GM21528 (cell line): ENCODE data around the gene CANX.
"Not testable (repeated sequence)": the region's sequence is repeated elsewhere in the genome, so short reads cannot be mapped to it uniquely, and the experiment has no call there.

Source experiments
- ATAC-seq: cut with Tn5 transposase; IDR thresholded peaks from one replicate; pipeline ENCODE4 v1.9.1; 2021; ENCODE audit warnings: mild to moderate bottlenecking, moderate library complexity; ENCODE audit not compliant: unreplicated experiment, low FRiP score

CANX gene, protein sequence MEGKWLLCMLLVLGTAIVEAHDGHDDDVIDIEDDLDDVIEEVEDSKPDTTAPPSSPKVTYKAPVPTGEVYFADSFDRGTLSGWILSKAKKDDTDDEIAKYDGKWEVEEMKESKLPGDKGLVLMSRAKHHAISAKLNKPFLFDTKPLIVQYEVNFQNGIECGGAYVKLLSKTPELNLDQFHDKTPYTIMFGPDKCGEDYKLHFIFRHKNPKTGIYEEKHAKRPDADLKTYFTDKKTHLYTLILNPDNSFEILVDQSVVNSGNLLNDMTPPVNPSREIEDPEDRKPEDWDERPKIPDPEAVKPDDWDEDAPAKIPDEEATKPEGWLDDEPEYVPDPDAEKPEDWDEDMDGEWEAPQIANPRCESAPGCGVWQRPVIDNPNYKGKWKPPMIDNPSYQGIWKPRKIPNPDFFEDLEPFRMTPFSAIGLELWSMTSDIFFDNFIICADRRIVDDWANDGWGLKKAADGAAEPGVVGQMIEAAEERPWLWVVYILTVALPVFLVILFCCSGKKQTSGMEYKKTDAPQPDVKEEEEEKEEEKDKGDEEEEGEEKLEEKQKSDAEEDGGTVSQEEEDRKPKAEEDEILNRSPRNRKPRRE

DNA sequence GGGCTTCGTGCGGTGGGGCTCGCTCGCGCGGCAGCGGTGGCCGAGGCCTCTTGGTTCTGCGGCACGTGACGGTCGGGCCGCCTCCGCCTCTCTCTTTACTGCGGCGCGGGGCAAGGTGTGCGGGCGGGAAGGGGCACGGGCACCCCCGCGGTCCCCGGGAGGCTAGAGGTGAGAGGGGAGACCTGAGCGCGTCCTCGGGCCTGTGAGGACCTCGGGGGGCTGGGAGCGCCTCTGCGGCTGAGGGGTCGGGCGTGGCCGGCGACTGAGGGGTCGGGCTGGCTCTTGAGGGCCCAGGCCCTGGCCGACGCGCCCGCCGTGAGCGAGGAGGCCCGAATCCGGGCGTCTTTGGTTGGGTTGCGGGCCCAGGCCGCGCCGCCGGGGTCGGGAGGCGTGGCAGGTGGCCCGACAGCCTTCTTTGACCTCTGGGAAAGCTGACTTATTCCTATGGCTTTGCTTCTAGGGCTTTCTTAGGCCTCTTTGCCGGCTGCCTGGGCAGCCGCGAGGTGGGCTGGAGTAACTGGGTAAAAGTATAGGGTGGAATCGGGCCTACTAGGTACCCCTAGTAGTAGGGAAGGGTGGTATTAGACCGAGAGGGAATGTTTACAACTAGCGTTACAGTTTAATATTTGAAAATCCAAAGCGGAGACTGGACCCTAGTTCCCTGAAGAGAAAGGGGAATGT, at the start of gene CANX:
TSS of gene CANX (plus strand) at position 33 of the 681 bp plus-strand sequence. CDS start 6,715 bp downstream, outside the sequence.
- peak; percentile 3 for ATAC-seq

DNA sequence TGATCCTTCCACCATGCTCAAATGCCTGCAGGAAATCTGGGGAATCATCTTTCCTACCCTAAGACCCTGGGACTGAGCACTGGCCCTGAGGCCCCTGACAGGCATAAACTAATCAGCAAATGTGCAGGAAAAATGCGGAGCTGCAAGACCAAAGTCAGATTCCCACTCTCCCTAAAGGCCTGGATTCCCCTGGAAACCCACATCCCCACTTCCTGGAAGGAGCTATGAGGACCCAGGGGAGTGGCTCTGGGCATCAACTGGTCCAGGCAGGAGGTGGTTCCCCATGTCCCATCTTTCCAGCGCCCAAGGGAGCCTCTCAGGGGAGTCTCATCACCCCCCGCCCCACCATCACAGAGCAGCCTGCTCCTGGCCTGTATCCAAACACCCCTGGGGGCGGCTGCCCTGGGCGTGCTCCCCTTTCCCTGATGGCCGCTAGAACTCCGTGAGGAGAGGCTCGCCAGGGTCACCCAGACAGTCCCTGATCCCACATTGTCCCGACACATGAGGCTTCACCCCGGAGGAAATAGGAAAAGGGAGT, 49.5 kb upstream of the CANX start:
- ATAC-seq = not testable (repeated sequence)

DNA sequence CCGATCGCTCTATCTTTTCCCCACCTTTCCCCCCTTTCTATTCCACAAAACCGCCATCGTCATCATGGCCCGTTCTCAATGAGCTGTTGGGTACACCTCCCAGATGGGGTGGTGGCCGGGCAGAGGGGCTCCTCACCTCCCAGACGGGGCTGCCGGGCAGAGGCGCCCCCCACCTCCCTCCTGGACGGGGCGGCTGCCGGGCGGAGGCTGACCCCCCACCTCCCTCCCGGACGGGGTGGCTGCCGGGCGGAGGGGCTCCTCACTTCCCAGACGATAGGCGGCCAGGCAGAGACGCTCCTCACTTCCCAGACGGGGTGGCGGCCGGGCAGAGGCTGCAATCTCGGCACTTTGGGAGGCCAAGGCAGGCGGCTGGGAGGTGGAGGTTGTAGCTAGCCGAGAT, 48.5 kb upstream of the CANX start:
- not testable (repeated sequence) for ATAC-seq

DNA sequence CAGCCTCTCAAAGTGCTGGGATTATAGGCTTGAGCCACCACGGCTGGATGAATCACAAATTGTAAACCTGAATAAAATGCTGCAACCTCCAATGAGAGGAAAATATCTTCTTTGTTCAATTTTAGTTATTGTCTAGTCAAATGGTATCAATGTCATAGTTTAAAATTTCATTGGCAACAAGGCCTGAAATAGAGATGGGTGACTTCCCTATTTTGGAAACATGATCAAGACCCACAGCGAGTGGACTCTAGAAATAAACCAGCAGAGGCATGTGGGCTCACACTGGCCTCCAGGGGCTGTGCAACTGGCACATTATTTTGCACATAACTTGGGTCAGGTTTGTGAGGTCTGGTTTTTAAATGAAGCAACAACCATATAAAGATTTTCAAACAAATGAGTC, 45.6 kb upstream of the CANX start:
- not testable (repeated sequence) for ATAC-seq

DNA sequence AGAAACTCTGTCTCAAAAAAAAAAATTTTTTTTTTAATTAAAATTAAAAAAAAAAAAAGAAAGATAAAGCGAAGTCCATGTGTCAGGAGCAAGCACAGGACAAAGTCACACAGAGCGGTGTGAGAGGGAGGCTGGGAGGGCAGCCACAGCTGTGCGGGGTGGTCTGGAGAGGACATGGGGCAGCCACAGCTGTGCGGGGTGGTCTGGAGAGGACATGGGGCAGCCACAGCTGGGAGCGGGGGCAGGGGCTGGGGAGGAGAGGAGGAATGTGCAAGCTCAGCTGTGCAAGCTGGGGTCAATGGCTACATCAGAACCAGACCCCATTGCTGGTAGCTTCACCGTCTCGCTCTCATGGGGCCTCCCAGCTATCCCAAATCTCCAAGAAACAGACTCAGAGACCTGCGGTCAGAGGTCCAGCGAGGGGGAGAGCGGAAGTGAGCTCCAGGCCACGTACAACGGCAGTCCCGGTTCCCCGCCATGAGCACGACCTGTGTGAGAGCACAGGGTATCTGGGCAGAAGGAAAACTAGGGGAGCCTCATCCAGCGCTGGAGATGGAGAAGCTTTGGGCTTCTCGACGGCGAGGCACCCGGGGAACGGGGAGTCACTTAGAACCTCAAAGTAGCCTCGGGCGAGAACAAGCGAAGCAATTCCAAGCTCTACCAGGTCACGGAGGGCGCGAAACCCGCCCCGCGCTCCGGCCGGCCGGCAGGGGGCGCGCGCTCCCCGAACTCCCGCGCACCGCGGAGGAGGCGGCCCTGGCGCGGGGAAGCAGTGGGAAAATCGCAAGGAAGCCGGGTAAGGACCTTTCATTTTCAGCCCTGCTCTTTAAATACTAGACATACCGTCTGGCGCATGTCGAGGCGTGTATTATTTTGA, 41.2 kb upstream of the CANX start:
- ATAC-seq = peak; percentile 95

DNA sequence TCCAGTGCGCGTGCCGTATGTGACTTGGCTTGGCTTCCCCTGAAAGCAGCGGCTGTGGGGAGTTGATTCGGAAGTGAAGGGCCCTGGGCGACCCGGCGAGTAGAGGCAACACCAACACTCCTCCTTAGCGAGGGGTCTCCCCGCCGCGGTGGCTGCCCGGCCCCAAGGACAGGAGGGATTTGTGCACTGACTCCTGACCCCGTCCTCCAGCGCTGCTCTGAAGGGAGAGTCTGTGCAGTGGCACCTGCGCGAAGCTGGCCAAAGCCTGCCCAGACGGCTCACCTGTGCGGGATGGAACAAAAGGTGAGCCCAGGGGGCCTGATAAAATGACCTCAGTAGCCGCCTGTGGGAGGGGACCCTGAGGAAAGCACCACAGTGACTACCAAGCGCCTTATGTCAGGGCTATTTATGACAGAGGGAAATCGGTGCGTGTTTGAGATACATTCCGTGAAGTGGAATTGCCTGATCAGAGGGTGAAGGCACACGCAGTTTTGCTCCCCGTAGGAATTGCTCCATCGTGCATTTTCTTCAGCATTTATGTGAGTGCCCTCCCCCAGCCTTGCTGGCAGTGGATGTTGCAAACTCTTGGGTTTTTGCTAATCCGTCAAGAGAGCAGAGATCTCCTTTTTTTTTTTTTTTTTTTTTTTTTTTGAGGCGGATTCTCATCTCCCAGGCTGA, 40.4 kb upstream of the CANX start:
- peak; percentile 76 for ATAC-seq

DNA sequence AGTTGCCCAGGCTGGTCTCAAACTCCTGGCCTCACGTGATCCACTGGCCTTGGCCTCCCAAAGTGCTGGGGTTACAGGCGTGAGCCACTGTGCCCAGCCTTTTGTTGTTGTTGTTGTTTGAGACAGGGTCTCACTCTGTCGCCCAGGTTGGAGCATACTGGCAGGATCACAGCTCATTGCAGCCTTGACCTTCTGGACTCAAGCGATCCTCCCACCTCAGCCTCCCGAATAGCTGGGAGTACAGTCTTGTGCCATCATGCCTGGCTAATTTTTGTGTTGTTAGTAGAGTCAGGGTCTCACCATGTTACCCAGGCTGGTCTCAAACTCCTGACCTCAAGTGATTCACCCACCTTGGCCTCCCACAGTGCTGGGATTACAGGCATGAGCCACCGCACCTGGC, 37.1 kb upstream of the CANX start:
- not testable (repeated sequence) for ATAC-seq

DNA sequence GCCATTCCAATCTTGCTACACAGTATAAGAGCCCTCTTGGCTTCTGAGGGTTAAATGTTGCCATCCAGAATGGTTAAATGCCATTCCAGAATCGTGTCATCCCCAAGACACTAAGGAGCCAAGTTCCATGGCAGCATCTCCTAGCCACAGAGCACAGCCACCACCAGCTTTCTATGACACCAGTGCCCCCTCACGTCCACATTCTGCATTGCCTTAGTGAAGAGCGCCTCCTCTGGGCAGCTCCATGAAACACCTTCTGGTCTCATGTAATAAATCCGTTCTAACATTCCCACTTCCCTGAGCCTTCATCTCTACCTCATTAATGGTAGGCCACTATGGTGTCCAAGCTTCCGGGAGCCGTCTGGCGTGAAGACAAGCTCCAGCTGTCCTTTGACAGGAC, 30.4 kb upstream of the CANX start:
- ATAC-seq = no peak

DNA sequence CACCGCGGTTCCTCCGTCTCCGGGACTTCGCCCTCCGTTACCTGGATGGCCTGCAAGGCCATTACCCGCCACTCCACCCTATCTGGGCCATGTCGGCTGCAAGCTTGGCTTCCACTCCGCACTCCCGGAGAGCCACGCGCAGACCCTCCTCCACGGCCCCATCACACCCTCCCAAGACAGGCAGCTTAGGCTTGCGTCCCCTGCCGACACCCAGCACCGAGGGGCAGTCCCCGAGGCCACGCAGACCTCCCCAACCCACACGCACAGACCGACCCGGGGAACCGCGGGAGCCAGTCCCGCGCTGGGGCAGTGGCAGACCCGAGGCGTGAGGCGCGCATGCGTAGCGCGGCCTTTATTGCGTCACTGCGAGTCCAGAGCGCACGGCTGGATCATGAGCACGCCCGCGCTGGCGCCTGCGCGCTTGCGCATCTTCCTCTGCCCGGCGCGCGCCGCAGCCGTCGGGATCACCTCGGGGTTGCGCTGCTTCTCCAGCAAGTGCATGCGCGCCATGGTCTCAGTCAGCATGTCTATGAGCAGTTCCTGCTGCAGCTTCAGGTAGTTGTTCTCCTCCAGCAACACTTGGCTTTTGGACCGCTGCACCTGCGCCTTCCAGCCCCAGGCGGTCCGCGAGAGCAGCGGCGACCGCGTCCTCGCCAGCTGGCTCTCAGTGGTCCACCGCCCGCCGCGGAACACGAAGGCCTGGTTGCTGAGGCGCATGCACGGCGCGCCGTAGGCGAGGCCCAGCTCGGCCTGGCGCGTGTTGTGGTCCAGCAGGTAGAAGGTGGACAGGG, 20.3 kb upstream of the CANX start:
- peak; percentile 91 for ATAC-seq

DNA sequence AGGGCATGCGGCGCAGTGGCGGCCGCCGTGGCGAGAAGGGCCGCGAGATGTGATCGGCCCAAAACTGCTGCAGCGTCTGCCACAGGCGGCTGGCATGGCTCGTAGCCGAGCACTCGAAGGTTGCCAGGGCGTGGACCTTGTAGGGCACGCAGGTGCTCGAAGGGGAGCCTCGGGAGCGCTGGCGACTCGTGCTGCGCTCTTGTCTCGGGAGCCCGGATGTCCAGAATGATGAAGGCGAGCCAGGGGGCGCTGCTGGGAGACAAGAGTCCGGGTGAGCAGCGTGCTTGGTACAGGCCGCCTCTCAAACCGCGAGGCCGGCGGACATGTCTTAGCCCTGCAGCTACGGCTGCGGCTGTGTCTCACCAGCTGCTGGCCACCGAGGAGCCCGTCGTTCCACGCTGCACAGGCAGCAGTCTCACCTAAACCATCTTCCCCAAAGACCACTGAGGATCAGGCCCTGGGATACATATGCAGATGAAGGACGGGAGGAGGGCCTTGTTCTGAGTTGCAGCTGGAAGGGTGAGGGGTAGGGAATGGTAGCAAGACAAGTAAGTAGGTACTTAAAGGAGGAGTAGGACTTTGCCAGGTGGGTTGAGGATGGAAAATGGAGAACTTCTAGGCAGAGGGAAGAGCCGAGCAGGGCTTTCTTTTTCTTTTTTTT, 19.6 kb upstream of the CANX start:
- ATAC-seq = peak; percentile 15

DNA sequence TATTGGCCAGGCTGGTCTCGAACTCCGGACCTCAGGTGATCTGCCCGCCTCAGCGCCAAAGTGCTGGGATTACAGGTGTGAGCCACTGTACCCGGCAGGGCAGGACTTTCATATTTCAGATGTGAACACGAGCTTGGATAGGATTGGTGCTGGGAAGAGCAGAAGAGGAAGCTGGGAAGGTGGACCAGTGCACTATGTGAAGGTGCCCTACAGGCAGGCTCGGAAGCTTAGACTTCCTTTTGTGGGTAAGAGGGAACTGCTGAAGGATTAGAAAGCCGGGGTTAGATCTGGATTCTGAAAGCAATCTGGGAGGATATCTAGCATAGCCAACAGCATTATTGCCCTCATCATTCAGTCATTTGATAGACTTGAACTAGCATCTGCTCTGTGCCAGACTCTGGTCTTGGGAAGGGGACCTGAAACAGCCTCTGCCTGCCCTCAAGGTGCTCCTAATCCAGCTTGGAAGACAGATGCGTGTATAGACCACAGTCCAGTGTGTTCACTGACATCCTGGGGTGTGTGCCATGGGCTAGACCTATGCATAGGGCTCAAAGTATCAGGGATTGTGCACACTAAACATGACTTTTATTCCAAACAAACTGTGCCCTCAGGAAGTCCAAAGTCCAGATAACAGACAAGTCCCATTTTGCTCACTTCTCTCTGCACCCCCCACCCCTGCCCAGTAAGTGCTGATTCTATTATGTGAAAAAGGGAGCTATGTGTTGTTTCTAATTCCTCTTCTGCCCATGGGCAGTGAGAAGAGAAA, 18.6 kb upstream of the CANX start:
- no peak for ATAC-seq

DNA sequence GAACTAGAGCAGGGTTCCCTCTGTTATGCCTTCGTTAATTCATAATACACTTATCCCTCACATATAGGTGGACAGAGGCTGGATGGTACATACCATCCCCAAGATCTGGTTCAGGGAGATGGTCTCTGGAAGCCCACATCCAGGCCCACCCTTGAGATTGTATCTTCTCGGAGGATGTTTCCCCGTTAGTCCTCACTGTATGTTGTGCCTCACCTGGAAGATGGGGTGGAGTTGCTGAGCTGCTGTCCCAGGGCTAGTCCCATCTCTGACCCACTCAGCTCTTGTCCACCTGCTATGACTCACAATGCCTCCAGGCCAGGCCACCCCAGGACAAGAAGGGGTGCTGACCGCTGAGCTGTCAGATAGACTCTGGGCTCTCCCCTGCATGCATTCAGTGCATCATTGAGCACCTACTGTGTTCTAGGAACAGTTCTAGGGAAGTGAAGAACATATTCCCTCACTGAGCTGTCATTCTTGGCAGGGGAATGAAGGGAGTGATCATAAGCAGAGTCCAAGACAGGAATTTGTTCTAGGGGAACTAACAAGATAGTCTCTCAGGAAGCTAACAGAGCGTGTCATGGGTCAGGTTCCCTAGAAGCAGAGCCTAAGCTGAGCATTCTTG, 17.9 kb upstream of the CANX start, which contains the start of gene CBY3:
TSS of gene CBY3 (minus strand) at position 255 of the 622 bp plus-strand sequence. CDS start at position 139, 116 bp downstream.
- ATAC-seq = no peak

DNA sequence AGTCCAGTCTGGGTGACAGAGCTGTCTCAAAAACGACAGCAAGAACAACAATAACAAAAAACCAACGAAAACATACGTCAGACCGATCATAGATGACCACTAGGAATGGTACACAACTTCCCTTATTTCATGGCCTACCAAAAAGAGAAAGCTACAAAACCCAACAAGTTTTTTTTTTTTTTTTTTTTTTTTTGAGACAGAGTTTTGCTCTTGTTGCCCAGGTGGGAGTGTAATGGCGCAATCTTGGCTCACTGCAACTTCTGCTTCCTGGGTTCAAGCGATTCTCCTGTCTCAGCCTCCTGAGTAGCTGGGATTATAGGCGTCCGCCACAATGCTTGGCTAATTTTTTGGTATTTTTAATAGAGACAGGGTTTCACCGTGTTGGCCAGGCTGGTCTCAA, 9.6 kb upstream of the CANX start:
- ATAC-seq = not testable (repeated sequence)

DNA sequence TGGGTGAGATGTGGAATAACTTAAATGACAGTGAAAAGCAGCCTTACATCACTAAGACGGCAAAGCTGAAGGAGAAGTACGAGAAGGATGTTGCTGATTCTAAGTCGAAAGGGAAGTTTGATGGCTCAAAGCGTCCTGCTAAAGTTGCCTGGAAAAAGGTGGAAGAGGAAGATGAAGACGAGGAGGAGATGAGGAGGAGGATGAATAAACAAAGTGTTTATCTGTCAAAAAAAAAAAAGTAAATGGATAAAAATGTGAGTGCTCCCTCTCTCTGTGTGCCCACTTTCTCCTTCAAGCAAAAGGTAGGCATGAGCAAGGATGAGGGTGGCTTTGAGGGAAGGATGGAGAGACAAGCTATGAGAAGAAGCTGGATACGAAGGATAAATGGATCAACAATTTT, 4.2 kb upstream of the CANX start:
- no peak for ATAC-seq

DNA sequence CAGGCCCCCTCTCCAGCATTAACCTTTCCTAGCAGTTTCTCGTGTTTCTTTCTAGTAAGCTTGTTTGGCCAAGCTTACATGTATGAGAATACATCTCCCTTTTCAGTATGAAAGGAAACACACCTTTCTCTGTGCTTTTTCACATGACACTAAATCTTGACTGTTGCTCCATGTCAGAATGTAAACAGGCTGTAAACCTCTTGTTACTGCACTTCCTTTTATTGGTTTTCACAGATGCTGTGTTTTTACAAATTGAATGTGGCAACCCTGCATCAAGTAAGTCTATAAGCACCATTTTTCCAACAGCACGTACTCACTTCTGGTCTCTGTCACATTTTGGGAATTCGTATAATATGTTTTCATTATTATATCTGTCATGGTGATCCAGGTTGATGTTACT, 2.2 kb upstream of the CANX start:
- ATAC-seq = no peak

DNA sequence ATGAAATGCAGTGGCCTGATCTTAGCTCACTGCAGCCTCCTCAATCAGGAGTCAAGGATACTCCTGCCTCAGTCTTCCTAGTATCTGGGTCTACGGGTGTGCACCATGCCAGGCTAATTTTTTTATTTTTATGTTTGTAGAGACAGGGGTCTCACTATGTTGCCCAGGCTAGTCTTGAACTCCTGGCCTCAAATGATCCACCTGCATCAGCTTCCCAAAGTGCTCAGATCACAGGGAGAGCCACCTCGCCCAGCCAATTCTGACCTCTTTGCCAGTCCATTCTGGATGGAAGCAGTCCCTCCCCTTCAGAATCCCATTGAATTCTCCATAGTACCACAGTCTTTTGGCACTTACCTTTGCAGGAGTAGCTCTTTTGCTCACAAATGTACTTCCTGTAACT, 1.7 kb upstream of the CANX start:
- no peak for ATAC-seq

DNA sequence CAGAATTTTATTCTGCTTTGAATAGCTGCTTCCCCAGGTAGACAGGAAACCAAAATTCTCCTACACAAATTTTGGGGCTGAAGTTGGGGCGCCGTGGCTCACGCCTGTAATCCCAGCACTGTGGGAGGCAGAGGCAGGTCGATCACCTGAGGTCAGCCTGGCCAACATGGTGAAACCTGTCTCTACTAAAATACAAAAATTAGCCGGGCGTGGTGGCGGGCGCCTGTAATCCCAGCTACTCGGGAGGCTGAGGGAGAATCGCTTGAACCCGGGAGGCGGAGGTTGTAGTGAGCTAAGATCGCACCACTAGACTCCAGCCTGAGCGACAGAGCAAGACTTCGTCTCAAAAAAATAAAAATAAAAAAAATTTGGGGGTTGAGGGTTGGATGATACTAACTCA, 1.2 kb upstream of the CANX start:
- ATAC-seq = not testable (repeated sequence)
